ENCODE results near the gene DEPDC1.

The DEPDC1 gene

DNA sequence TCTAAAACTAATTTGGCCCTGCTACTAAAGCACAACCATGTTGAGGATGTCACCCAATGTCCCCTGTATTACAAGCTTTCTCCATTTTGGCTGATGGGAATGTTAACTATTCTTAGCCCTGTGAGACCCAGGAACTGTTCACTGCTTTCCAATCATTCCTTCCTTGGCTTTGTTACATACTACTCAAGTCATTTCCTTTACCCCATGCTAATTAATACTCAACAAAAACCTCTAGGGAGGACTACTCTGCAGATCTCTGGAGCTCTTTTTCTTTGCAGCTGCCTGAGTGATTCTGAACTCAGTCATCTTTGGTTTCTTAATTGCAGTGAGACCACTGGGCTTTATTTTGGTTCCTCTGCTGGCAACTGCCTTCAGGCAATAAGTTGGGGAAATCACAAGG is 23.8 kb downstream of the DEPDC1 start:
- DNase-seq (ENCODE audit: low spot score) = no peak

DNA sequence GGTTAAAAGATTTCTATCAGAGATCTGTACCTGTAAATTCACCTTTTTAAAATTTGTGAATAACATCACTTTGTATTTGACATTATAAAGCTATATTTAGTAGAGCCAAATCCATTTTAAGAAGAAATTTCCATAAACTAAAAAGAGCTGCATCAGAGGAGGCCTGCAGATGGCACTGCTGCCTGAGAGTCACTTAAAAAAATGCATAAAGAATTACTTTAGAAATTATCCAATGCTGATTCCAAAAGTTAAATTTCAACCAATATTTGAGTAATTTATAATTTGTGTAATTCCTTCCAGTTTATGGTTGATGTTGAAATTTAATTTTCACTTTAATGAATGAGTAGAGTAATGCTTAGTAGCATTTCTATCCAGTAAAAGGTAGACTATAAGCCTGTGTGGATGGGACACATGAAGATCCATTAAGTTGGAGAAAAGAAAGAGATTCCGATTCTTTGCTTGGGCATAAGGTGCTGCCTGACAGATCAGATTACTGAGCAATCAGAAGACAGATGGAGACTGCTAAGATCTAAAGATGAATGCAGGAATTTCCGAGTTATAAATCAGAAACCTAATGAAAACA is 26.4 kb downstream of the DEPDC1 start:
- no peak for DNase-seq (ENCODE audit: low spot score)

DNA sequence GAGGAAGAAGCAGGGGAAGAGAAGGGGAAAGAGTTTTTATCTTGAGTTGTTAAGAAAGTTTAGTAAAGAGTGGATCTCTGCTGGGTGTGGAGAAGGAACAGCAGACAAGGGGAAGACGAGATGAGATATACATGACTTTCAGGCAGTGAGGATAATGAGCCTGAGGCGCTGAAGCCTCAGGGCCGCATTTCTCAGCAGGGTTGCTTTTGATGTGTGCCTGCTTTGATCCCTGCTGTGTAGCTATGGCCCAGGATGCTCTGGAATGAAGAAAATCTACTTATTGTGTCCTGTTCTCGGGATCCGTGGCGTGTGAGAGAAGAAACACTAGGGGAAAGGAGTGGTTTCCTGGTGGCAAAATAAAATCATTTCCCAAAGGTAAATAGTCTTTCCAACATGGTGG is 32.0 kb downstream of the DEPDC1 start:
- DNase-seq (ENCODE audit: low spot score) = no peak

DNA sequence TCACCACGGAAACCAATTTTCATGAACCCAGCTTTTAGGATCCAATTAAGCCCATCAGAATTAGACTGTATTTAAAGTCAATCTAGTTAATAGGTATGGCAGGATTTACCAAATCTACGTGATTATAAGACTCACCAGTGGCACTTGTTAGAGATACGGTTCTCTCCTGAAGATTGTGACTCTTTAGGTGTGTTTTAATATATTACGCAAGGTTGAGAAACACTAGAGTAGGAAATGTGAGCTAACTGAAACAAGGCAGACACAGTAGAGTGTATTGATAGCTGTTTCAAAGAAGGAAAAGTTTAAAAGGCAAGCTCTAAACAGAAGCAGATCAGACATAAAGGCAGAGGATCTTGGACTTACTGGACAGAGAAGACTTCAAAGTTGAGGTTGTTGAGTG is 35.9 kb downstream of the DEPDC1 start:
- no peak for DNase-seq (ENCODE audit: low spot score)

DNA sequence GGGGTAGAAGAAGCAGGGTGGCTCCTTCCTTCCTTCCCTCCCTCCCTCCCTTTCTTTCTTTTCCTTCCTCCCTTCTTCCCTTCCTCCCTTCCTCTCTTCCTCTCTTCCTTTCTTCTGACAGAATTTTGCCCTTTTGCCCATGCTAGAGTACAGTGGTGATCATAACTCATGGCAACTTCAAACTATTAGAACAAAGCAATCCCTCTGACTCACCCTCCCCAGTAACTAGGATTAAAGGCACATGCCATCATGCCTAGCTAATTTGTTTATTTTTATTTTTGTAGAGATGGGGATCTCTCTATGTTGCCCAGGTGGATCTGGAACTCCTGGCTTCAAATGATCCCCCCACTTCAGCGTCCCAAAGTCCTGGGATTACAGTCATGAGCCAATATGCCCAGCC is 37.1 kb downstream of the DEPDC1 start:
- no peak for DNase-seq (ENCODE audit: low spot score)

DNA sequence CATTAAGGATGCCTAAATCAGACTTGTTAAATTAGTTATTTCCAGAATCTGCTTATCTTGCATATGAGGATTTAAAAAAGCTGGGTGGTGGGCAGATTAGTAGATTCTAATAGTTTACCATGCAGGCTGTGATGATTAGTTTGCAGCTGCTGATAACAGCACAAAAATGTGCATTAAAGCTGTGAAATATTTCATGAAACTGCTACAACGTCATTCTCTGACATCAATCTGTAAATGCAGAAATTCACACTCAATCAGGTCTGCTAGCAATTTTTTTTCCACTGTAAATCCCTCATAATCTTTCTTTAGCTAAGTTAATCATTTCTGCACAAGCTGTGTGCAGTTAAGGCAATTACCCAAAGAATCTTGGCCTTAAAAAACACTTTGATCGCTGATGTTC is 37.8 kb downstream of the DEPDC1 start:
- no peak for DNase-seq (ENCODE audit: low spot score)

DNA sequence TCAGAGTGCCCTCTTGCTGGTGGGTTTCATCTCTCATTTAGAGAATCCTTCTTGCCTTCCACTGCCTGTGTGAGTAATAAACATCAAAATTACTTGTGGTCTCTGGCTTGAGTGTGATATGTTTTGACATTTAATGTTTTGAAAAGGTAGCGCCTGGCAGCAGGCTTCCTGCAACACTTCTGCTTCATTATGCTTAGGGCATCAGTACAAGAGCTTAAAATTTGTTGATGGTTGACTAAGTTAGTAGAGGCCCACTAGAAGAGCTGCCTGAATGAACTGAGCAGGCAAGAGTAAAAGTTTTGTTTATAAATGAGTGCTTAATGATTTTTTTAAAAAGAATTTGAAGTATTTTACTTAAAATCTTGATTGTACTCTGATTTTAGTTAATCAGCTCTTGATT is 40.7 kb downstream of the DEPDC1 start:
- DNase-seq (ENCODE audit: low spot score) = no peak

DNA sequence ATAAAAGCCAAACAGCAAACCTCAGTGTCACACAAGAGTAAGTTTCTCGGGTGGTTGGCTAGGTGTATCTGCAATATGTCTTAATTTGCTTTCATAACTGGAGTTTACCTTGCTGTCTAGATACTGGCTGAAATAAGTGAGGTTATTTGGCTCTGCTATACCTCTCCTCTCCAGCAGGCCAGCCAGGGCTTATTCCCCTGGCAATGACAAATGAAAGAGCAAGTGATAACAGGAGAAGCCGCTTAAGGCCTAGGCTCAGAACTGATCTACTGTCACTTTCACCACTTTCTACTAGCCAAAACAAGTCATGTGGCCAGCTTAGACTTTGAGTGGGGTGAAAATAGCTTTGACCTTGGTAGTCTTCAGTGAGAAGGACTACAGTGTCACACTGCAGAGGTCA is 42.3 kb downstream of the DEPDC1 start:
- no peak for DNase-seq (ENCODE audit: low spot score)

DNA sequence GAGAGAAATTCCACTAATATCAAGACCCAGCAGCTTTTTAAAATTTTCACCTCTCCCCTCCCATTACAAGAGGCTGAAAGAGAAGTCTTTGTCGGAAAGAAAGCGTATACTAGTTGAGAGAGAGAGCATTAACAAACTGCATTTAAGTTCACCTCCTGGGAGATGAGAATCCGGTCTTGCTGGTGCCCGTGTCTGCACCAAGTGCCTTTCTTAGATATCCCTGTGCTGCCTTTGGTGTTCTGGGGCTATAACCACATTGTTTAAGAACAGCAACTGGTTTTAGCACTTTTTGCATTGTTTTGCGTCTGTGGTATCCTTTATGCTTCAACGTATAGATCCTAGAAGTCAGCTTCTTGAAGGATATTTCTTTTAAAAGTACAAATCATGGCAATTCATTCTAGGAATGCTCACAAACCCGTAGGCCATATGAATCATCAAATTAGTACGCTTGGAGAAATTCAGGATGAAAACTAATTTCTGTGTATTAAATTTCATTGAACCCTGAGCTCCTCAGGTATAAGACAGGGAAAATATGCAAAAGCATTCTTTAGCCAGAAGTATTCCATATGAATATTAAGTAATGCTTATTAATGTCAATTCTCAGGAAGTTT is 43.7 kb downstream of the DEPDC1 start:
- DNase-seq (ENCODE audit: low spot score) = no peak

DNA sequence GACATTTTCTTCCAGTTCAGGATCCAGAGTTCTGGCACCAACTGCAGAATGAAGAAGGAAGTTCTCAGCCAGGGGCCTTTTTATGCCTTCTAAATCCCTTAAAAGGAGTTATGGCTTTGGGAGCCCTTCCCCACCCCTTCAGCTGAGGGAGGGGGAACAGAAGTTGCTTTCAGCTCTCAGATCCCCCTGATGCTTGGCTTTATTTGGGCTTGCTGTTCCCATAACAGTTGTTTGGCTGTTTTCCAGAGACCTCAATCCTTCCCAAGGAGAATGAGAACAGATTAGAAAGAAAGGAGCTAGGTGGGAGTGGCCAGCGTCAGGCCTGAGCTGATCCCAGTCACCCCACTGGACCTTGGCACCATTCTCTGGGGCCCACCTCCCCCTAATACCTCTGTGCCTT is 47.0 kb downstream of the DEPDC1 start, which contains the start of gene RPE65:
RPE65 (minus strand) TSS at position 54 of the 400 bp plus-strand sequence; CDS start at position 5, 49 bp downstream.
- DNase-seq (ENCODE audit: low spot score) = no peak

DNA sequence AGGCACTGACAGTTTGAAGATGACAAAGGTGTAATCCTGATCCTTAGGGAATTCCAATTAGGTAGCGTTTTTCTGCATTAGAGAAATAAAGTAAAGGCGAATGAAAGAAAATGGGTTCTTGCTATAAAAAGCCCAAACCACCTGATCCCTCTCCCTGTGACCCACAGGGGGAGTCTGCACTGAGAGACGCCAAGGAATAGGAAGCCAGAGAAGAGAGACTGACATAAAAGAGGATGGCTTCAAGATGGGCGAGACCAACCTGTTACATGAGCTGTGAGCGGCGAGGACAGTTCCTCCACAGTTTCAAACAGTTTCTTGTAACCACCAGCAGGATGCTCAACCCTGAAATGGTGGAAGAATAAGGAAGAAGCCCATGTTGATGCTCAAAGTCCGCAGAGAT is 48.5 kb downstream of the DEPDC1 start:
- no peak for DNase-seq (ENCODE audit: low spot score)

DNA sequence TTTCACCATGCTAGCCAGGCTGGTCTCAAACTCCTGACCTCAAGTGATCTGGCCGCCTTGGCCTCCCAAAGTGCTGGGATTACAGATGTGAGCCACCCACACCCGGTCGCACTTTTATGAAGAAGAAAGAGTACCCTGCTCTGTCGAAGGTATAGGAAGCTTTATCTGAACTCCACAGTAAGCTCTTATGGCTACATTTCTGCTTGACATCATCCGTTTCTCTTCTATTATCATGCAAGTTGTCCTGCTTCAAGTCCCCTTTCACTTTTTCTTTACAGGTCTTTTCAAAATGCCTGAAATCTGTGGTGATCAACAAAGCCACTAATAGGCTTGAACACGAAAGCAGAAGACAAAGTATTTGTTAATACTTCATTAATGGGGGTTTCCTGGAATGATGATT is 51.2 kb downstream of the DEPDC1 start:
- DNase-seq (ENCODE audit: low spot score) = no peak

DNA sequence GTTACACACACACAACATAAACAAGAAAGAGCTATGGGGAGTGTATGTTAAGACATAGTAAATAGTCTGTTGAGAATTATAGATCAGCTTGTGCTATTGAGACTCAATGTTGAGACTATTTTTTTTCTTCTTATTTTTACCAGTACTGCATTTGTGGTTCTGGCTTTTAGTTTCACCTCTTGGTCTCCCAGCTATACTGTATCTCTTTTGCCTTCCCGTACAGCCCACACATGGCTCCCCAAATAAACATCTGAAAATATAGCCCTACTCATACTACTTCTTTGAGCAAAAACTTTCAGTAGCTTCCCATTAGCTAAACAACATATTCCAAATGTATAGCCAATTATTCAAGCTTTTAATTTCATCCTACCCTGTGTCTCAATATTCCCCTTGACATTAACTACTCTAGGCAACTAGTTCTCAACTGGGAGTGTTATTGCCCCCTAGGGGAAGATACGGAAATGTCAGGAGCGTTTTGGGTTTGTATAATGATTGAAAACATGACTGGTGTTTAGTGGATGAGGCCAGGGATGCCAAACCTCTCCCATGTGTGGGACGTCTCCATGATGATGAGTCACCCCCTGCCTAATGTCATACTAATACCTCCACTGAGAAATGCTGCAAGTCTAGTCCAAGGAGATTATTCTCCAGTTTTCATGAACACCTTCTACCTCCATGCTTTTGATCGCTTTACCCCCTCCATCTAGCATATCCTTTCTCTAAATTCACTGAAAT is 53.9 kb downstream of the DEPDC1 start:
- no peak for DNase-seq (ENCODE audit: low spot score)

DNA sequence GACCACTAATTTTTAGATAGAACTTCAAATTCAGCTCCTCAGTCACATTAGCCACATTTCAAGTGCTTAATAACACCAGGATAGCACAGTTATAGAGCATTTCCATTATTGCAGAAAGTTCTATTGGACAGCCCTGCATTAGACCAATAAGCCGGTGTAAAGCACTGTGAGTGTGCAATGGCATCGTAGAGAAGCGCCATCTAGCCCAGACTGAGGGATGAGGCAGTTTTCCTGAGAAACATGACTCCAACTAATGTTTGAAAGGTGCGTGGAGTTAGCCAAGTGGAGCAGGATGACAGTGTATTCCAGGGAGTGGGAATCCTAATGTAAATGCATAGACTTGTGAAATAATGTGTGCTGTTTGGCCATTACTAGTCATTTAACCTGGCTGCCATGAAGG is 54.9 kb downstream of the DEPDC1 start:
- DNase-seq (ENCODE audit: low spot score) = no peak

DNA sequence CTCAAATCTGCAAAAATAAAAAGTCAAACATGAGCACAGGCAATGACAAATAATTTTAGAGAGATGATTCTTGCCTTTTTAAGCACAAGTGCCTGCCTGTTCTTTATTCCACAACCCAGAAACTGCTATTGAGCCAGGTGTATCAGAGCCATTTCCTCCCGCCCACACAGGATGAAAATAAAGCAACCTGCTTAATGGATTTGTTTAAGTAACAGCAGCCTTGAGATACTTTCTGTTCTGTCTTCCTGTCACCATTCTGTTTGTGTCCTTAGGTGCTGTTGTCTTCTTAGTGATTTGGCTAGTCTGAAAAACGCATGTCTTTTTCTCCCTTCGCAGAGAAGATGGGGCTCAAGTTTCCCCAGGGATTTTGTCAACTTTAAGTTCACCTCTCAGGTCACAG is 58.6 kb downstream of the DEPDC1 start:
- no peak for DNase-seq (ENCODE audit: low spot score)

DNA sequence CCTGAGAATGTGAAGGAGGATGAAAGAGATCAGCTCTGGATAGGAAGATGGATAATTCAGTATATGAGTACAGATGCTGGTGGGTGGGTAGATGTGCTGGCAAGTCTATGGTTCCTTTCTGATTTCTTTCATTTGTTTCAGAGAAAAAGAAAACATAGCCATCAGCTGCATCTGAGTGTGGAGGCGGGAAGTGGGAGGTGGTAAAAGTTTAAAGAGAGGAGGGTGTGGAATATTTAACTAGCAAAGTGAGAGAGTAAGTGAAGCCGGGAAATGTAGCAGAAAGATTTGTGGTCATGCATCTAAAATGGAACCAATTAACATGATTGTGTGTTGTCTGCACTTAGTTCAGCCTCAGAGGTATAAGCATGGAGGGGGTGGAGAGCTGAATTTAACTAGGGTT is 63.5 kb downstream of the DEPDC1 start:
- no peak for DNase-seq (ENCODE audit: low spot score)

DNA sequence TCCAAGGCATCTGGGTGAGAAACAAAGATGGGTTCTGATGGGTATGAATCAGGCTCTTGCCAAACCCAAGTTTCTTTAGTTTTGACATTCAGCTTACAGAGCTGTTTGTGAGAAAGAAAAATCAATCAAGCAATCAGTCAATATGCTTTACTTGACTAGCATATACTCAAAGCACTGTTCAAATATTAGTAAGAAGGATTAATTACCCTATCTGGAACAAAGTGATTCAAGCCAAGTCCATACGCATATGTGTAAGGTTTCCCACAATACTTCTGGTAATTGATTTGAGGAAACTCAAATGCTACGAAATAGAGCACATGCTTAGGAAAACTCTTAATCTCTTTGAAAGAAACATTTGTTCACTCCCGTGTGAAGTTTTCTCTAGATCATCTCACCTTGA is 65.8 kb downstream of the DEPDC1 start:
- no peak for DNase-seq (ENCODE audit: low spot score)

DNA sequence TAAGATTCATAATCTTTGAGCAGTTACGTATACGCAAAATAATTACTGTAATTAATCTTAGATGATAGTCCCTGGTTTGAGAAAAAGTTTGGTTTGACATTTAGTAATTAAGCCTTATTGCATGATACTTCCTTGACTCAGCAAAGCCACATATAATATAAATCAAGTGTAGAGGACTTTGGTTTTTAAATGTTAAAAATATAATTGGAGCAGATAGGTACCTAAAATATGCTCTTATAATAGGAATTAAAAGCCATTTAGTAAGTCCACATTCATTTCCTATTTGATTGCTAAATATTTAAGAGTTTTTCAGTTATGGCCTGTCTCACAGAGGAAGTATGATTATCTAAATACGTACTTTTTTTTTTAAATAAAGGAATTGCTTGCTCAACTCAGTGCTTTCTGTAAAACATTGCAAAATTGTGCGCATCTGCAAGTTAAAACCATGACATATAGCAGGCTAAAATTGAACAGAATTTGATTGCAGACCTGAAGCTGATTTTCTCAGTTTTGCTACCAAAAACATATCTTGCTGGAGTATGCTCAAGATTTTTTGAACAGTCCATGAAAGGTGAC is 67.6 kb downstream of the DEPDC1 start:
- DNase-seq (ENCODE audit: low spot score) = no peak

DNA sequence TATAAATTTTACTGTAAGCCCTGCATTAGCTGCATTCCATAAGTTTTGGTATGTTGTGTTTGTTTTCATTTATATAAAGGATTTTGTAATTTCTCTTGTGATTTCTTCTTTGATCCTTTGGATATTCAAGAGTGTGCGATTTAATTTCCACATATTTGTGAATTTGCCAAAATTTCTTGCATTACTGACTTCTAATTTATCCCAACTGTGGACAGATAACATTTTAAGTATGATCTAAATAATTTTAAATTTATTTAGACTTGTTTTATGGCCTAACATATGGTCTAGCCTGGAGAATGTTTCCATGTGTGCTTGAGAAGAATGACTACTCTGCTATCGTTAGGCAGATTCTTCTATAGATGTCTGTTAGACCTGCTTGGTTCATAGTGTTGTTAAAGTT is 70.3 kb downstream of the DEPDC1 start:
- no peak for DNase-seq (ENCODE audit: low spot score)

Measured in left forelimb (tissue), 1 donor.